Transverse colon (tissue), 4 donors: ENCODE results near the gene SSBP4. TPM values are rescaled to one million over a fixed set of nuclear protein-coding genes. Genes with fewer than 3 reads are reported as not detected.

Experiments
- DNase-seq: peaks from one replicate; pipeline ENCODE4 v3.0.0-alpha.2; 2019
- H3K27ac ChIP-seq, 4 donors: fragments of 200-600 bp; sonication (generic); 2 replicates each; pipeline ENCODE4 v1.5.1; 2016 to 2018; ENCODE audit warnings: inconsistent platforms in 4 of 4
- H3K27me3 ChIP-seq: fragments of 200-600 bp; sonication (generic); 2 replicates; pipeline ENCODE4 v1.5.1; 2017; ENCODE audit warnings: inconsistent platforms
- H3K36me3 ChIP-seq, 4 donors: fragments of 200-600 bp; sonication (generic); 2 replicates each; pipeline ENCODE4 v1.5.1; 2017 to 2019; ENCODE audit warnings: inconsistent platforms in 4 of 4
- H3K4me1 ChIP-seq, 4 donors: fragments of 200-600 bp; sonication (generic); 2 replicates each; pipeline ENCODE4 v1.5.1; 2017 to 2020; ENCODE audit warnings: inconsistent platforms in 4 of 4
- H3K4me3 ChIP-seq, 4 donors: fragments of 200-600 bp; sonication (generic); 1 replicate in 1 of 4; 2 replicates in 3 of 4; pipeline versions ENCODE4 v1.5.1 to v1.6.1; 2017 to 2019; ENCODE audit warnings: inconsistent platforms in 4 of 4
- H3K9me3 ChIP-seq, 2 donors: fragments of 200-600 bp; sonication (generic); 2 replicates each; pipeline ENCODE4 v1.5.1; 2017 to 2019; ENCODE audit warnings: inconsistent platforms in 2 of 2
- EP300 ChIP-seq: sonication (generic); formaldehyde crosslinking; IDR thresholded peaks from one replicate; pipeline ENCODE4 v1.6.1; 2017; ENCODE audit warnings: antibody characterized with exemption, low read depth
- POLR2A ChIP-seq: fragments of 450-650 bp; IDR thresholded peaks from one replicate; pipeline ENCODE4 v1.6.1; 2016; ENCODE audit warnings: antibody characterized with exemption, mild to moderate bottlenecking, moderate library complexity
- POLR2AphosphoS5 ChIP-seq, 3 donors: sonication (generic); formaldehyde crosslinking; IDR thresholded peaks; one replicate each; pipeline ENCODE4 v1.6.1; 2016; ENCODE audit warnings: antibody characterized with exemption in 3 of 3
- WGBS, 2 donors: methylation state at CpG; one replicate each; pipeline ENCODE4 v1.1.5; 2018; ENCODE audit warnings: low coverage in 1 of 2; 5-methylcytosine and 5-hydroxymethylcytosine counted together
- in situ Hi-C, 4 donors: fragments of 200-750 bp; cut with MboI; loops; one replicate each; pipeline versions ENCODE4 v1.15.0 to v1.15.1; 2017; ENCODE audit warnings: low sequenced_read_pairs in 3 of 4, low pct_ligation_motif_present in 1 of 4, low pct_unique_long_range_greater_than_20kb in 1 of 4
- intact Hi-C: fragments of 100-400 bp; cut with DNase I; formaldehyde crosslinking; loops from one replicate; pipeline ENCODE4 v1.15.1; 2023; ENCODE audit warnings: low total_unique reads
- total RNA-seq, 4 donors: library from RNA; depleted of rRNA; stranded (reverse); fragments of >200 nt; gene quantifications; one replicate each; pipeline ENCODE4 v1.1.0, GENCODE V29; 2016
- TF ChIP-seq, protein P1 (sequence below), 5 experiments: fragments of 200-600 bp in 3 of 5; fragments of 450-650 bp in 2 of 5; sonication (generic) in 3 of 5; IDR thresholded peaks; 1 replicate in 2 of 5; 2 replicates in 3 of 5; pipeline ENCODE4 v1.5.1; 2016 to 2017; ENCODE audit warnings: antibody characterized with exemption in 5 of 5, inconsistent platforms in 3 of 5, mild to moderate bottlenecking in 2 of 5, moderate library complexity in 1 of 5

SSBP4 gene
- total RNA-seq, 4 donors from 2014 or later, result 9.4 to 40.4 (median 32.2) TPM

DNA sequence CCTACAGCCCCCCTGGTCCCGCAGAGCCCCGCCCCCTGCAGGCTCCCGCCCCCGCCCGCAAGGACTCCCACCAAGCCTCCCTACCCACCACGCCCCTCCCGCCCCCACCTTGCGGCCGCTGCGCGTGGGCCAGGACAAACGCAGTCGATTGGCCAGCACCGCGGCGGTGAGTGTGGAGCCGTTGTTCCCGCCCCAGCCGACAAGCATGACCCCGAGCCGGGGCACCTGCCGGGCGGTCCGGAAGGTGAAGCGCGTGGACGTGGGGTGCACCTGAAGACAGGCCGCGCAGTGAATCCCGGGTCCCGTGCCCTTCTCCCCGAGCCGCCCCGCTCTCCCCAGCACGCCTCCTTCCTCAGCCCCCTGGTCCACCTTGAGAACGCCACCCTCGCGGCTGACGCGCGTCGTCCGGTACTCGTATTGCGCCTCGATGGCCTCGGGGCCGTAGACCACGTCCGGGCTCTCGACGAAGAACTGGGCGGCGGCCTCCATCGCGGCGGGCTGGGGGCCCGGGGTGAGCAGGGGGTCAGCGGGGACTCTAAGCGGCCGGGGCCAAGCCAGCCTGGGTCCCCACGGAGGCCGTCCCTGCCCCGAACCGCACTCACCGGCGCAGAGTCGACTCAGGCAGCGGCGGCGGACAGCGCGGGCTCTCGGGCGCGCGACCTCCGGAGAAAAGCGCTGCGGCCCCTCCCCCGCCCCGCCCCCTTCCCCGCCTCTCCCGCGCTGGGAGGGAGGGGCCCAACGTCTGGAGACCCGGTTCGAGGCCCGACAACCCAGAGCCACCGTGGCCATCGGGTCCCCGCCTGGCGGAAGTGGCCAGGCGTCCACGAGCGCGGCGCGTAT, 18.5 kb downstream of the SSBP4 start, which contains the start of gene ISYNA1:
Gene ISYNA1, minus strand, starts transcription at position 643 of the 840 bp plus-strand sequence. Its CDS starts 154 bp downstream, at position 489.
- DNase-seq, result peak; percentile 62
- intact Hi-C loops, result no loop called here

DNA sequence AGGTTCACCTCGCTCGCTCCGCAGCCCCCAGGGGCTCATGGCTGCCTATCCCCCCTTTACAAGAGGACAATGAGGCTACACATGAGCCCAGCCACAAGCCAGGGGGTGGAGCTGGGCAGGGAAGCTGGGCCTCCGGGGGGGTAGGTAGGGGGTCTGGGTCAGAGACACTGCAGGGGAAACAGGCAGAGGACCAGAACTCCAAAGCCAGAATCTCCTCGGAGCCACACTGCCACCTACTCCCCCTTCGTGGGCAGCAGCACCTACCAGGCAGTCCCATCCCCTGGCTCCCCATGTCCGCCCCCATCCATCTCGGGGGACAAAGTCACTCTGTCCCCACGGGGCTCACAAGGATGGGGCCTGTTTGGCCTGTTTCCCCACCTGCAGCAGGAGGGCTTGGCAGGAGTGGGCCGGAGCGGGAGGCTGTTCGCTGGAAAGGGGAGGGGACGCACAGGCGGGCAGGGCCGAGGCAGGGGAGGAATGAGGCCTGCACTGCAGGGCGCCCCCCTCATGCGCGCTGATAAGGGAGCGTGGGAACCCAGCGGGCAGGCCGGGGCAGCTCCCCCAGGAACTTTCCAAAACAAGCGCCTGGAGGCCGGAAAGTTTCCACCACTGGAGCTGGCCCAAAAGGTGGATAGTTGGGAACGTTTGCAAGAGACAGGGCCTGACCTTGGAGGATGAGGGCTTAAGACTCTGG, 19.3 kb downstream of the SSBP4 start:
- Histone ChIP-seq H3K27me3 (peaks cover 13% of the 10 kb centered on the region), H3K27ac (peak overlapping the region; percentile 41 to 83 (median 64)), H3K9me3 (no peaks in the 10 kb centered on the region), H3K4me3 (peak overlapping the region in 3 of 4 donors; percentile 25 to 60 (median 46)), H3K4me1 (peaks cover 15 to 29% (median 26%) of the 10 kb centered on the region in 4 donors), H3K36me3 (peaks cover 0 to under 1% (median 0%) of the 10 kb centered on the region in 4 donors)
- in situ Hi-C loops (no loop called here), intact Hi-C loops (no loop called here)
- DNase-seq, result no peak
- peak in 1 of 3 donors; percentile 11 for TF ChIP-seq POLR2AphosphoS5 (IDR thresholded peaks at IDR 0.05)
- TF ChIP-seq, protein P1, sequence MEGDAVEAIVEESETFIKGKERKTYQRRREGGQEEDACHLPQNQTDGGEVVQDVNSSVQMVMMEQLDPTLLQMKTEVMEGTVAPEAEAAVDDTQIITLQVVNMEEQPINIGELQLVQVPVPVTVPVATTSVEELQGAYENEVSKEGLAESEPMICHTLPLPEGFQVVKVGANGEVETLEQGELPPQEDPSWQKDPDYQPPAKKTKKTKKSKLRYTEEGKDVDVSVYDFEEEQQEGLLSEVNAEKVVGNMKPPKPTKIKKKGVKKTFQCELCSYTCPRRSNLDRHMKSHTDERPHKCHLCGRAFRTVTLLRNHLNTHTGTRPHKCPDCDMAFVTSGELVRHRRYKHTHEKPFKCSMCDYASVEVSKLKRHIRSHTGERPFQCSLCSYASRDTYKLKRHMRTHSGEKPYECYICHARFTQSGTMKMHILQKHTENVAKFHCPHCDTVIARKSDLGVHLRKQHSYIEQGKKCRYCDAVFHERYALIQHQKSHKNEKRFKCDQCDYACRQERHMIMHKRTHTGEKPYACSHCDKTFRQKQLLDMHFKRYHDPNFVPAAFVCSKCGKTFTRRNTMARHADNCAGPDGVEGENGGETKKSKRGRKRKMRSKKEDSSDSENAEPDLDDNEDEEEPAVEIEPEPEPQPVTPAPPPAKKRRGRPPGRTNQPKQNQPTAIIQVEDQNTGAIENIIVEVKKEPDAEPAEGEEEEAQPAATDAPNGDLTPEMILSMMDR (IDR thresholded peaks at IDR 0.05), result no peak
- WGBS, 2 donors, result 28% methylated on average over 24 of the region's 24 CpGs; no CpG with 5 or more reads in 1 of the 2 donors

More for the DNA sequence above, 18.5 kb downstream of the SSBP4 start, which contains the start of gene ISYNA1:
- peak within 1 kb of the TSS; percentile 41 to 83 (median 64) for H3K27ac ChIP-seq
- in situ Hi-C loops, result no loop called here
- peaks cover 15 to 36% (median 32%) of the 10 kb centered on the region in 4 donors for H3K4me1 ChIP-seq
- H3K27me3 ChIP-seq, result peaks cover 13% of the 10 kb centered on the region
- H3K4me3 ChIP-seq, result peak within 1 kb of the TSS; percentile 25 to 60 (median 43)
- no peaks in the 10 kb centered on the region for H3K9me3 ChIP-seq
- 1% methylated on average over 24 of the region's 99 CpGs; no CpG with 5 or more reads in 1 of the 2 donors for WGBS, 2 donors
- no peaks in the 10 kb centered on the region for H3K36me3 ChIP-seq
- TF ChIP-seq POLR2AphosphoS5 (IDR thresholded peaks at IDR 0.05), result peak in 1 of 3 donors; percentile 26
- TF ChIP-seq, protein P1 (IDR thresholded peaks at IDR 0.05), result no peak

DNA sequence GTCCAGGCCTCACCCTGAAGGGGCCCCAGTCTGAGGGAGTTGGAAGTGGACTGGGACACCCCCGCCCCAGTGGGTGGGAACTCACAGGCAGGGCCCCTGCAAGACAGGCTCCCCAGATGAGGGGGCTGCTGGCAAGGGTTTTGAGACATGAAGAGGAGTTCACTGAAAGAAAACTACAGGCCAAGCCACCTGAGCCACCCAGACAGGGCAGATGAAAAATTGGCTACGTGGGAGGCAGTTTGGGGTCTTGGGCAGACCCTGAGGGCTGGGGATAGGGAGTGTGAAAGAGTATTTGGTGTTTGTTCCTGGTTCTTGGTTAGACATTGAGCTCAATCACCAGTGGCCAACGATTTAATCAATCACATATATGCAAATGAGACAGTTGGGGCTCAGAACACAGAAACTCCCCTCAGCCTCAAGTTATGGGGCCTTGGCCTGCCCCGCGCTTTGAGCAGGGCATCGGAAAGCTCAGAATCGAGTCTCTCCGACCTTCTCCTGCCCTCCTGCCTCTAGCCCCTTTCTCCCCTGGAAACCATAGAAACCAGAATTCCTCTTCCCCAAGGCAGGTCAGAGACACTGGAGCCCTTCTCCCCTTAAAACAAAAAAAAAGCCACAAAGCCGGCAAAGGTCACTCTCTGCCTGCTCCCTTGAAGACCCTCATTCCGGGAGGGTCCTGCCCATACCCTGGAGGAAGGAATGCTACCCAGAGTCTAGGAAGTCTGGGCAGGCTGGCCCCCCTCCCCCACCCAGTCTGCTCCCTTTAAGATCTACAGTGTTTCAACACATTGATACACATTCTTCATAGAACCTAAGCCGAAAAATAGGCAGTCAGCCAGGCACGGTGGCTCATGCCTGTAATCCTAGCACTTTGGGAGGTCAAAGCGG, 20.1 kb downstream of the SSBP4 start:
- no peak for TF ChIP-seq POLR2A
- WGBS, 2 donors, result 67 to 85% methylated on average over 4 to 12 of the region's 13 CpGs

DNA sequence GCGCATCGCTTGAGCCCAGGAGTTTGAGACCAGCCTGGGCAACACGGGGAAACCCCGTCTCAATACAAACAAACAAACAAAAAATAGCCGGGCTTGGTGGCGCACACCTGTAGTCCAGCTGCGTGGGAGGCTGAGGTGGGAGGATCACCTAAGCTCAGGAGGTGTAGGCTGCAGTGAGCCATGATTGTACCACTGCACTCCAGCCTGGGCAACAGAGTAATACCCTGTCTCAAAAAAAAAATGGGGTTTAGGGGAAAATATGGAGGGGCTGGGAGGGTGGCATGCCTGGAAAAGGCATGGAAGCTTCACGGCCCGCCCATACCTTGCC, 20.7 kb downstream of the SSBP4 start:
- Histone ChIP-seq H3K4me1 (peaks cover 15 to 27% (median 24%) of the 10 kb centered on the region in 4 donors), H3K27me3 (peaks cover 13% of the 10 kb centered on the region), H3K9me3 (no peaks in the 10 kb centered on the region), H3K4me3 (no peak overlapping the region), H3K36me3 (peaks cover 0 to 14% (median 6%) of the 10 kb centered on the region in 4 donors), H3K27ac (no peak overlapping the region)
- 74 to 100% methylated on average over 2 to 9 of the region's 9 CpGs for WGBS, 2 donors
- intact Hi-C loops, result loop anchor here (10.0 kb wide), 1 partner anchor 415 kb away; no protein-coding TSS in a partner anchor
- in situ Hi-C loops, result loop anchor here in 1 of 4 donors (10.0 kb wide), 1 partner anchor 415 kb away; no protein-coding TSS in a partner anchor
- TF ChIP-seq POLR2AphosphoS5 (IDR thresholded peaks at IDR 0.05) (no peak), POLR2A (no peak), EP300 (no peak)
- TF ChIP-seq, protein P1 (IDR thresholded peaks at IDR 0.05), result no peak
- DNase-seq, result no peak

More for the DNA sequence above, 20.1 kb downstream of the SSBP4 start:
- in situ Hi-C loops (no loop called here), intact Hi-C loops (no loop called here)
- no peak overlapping the region for H3K4me3 ChIP-seq
- peaks cover 0 to 8% (median 3%) of the 10 kb centered on the region in 4 donors for H3K36me3 ChIP-seq
- H3K9me3 ChIP-seq, result no peaks in the 10 kb centered on the region
- H3K27ac ChIP-seq, result peak overlapping the region in 2 of 4 donors; percentile 71 to 83
- peaks cover 13% of the 10 kb centered on the region for H3K27me3 ChIP-seq
- H3K4me1 ChIP-seq, result peaks cover 15 to 27% (median 24%) of the 10 kb centered on the region in 4 donors
- no peak for DNase-seq
